Mammary epithelial cell (primary cell): ENCODE results near the gene NLN.

Source experiments
- CTCF ChIP-seq, 2 donors: IDR thresholded peaks in 1 of 2; conservative IDR thresholded peaks in 1 of 2; 2 replicates each; pipeline ENCODE4 v1.5.1; 2011 to 2012; ENCODE audit warnings: inconsistent platforms in 2 of 2, low read length in 2 of 2, mild to moderate bottlenecking in 2 of 2, control low read depth in 1 of 2, low read depth in 1 of 2; ENCODE audit not compliant: insufficient read depth in 1 of 2; ENCODE audit errors: extremely low read depth in 1 of 2
- EZH2 ChIP-seq: IDR thresholded peaks from 2 replicates; pipeline ENCODE4 v1.6.1; 2012; ENCODE audit warnings: low read length, inconsistent platforms, borderline replicate concordance

- no peak for TF ChIP-seq CTCF (conservative IDR thresholded peaks at IDR 0.05 in 1 of 2, IDR thresholded peaks at IDR 0.05 in 1 of 2; ENCODE audit: extremely low read depth in 1 of 2, insufficient read depth in 1 of 2, low read depth in 1 of 2, low read length in 2 of 2)
- no peak for TF ChIP-seq EZH2
These were observed 152.2 kb downstream of the NLN start for GRCh38 chr5:65874241-65874640.
